Progenitor cell of endocrine pancreas (in vitro differentiated cells): ENCODE data around the gene GABRB3. TPM values are rescaled to one million over a fixed set of nuclear protein-coding genes. Genes with fewer than 3 reads are reported as not detected.

Experiments used
- DNase-seq: peaks from one replicate; pipeline ENCODE4 v3.0.0; 2021; ENCODE audit warnings: low spot score; ENCODE audit not compliant: unreplicated experiment
- H3K27ac Mint-ChIP-seq: 2 replicates; pipeline ENCODE4 v1.8.0; 2021; ENCODE audit warnings: mild to moderate bottlenecking, moderate library complexity, mixed read lengths
- H3K27me3 Mint-ChIP-seq: 2 replicates; pipeline ENCODE4 v1.8.0; 2021; ENCODE audit warnings: mixed read lengths
- H3K36me3 Mint-ChIP-seq: 2 replicates; pipeline ENCODE4 v1.8.0; 2022; ENCODE audit warnings: mixed read lengths; ENCODE audit not compliant: insufficient read depth
- H3K4me1 Mint-ChIP-seq: 2 replicates; pipeline ENCODE4 v1.8.0; 2021; ENCODE audit warnings: low read depth, mixed read lengths
- H3K4me3 Mint-ChIP-seq: 2 replicates; pipeline ENCODE4 v1.8.0; 2021; ENCODE audit warnings: low read depth, mild to moderate bottlenecking, moderate library complexity, mixed read lengths
- H3K9me3 Mint-ChIP-seq: 2 replicates; pipeline ENCODE4 v1.8.0; 2021; ENCODE audit warnings: low read depth, mixed read lengths
- total RNA-seq: library from RNA; stranded (reverse); gene quantifications from 2 replicates; pipeline ENCODE4 v1.2.1, GENCODE V29; 2021
- TF ChIP-seq, protein P1 (sequence below): fragments of 200-600 bp; sonication (generic); IDR thresholded peaks from one replicate; pipeline ENCODE4 v1.5.0; 2021; ENCODE audit warnings: antibody characterized with exemption, mild to moderate bottlenecking; ENCODE audit not compliant: unreplicated experiment

Gene GABRB3
- total RNA-seq, 1 donor from 2014 or later, result 20.9 TPM

DNA sequence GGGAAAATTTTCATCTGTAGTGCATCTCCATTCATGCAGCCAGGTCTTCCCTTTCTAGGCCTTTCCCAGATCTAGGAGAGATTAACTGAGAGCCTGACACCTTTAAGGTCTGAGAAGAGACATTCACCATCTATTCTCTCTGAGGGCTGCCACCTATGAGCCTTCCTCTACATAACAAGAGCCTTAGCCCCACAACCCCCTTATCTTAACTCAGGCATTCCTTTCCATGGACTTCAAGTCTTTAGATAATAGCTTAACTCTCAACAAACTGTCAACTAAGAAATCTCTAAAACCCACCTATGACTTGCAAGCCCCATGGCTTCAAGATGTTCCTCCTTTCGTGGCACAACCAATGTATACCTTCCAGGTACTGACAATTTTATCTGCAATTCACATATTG, 121.0 kb downstream of the GABRB3 start:
- Mint-ChIP-seq H3K4me3 (no peak overlapping the region), H3K9me3 (peaks cover 9% of the 10 kb centered on the region), H3K27ac (no peak overlapping the region), H3K27me3 (no peaks in the 10 kb centered on the region), H3K36me3 (no peaks in the 10 kb centered on the region), H3K4me1 (no peaks in the 10 kb centered on the region)
- TF ChIP-seq, protein P1, sequence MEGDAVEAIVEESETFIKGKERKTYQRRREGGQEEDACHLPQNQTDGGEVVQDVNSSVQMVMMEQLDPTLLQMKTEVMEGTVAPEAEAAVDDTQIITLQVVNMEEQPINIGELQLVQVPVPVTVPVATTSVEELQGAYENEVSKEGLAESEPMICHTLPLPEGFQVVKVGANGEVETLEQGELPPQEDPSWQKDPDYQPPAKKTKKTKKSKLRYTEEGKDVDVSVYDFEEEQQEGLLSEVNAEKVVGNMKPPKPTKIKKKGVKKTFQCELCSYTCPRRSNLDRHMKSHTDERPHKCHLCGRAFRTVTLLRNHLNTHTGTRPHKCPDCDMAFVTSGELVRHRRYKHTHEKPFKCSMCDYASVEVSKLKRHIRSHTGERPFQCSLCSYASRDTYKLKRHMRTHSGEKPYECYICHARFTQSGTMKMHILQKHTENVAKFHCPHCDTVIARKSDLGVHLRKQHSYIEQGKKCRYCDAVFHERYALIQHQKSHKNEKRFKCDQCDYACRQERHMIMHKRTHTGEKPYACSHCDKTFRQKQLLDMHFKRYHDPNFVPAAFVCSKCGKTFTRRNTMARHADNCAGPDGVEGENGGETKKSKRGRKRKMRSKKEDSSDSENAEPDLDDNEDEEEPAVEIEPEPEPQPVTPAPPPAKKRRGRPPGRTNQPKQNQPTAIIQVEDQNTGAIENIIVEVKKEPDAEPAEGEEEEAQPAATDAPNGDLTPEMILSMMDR, result no peak
- no peak for DNase-seq

DNA sequence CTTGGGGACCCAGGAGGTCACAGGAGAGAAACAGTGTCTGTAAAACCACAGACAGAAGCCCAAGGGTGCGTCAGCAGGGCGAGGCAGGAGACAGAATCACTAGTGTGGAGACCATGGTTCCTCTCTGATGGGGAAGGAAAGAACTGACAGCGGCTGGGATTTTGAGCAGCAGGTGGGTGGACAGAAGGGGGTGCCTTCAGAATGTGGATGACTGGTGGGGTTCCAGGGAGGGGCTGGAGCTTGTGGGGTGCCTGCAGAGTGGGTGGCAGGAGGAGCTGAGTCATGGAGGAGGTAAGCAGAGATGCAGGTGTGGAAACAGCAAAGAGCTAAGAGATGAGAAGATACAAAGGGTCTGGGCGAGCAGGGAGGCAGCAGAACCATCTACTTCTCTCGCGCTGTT, 124.2 kb downstream of the GABRB3 start:
- Mint-ChIP-seq H3K9me3 (peaks cover 9% of the 10 kb centered on the region), H3K4me1 (no peaks in the 10 kb centered on the region), H3K27ac (no peak overlapping the region), H3K4me3 (no peak overlapping the region), H3K27me3 (no peaks in the 10 kb centered on the region), H3K36me3 (no peaks in the 10 kb centered on the region)
- DNase-seq, result no peak
- TF ChIP-seq, protein P1, result no peak

DNA sequence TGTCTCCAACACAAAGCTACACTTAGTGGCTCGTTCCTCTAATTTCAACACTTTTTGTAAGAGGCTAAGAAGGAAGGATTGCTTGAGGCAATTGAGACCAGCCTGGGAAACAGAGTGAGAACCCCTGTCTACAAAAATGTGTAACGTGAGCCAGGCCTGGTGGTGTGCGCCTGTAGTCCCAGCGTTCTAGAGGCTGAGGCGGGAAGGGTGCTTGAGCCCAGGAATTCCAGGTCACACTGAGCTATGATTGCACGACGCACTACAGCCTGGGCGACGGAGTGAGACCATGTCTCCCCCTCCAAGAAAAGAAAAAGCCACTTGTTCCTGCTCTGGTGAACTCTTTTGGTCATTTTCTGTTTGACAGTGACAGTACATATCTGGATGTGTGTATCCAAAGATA, 127.9 kb downstream of the GABRB3 start:
- TF ChIP-seq, protein P1, result no peak
- Mint-ChIP-seq H3K27ac (no peak overlapping the region), H3K4me3 (no peak overlapping the region), H3K36me3 (no peaks in the 10 kb centered on the region), H3K4me1 (no peaks in the 10 kb centered on the region), H3K9me3 (no peaks in the 10 kb centered on the region), H3K27me3 (no peaks in the 10 kb centered on the region)
- no peak for DNase-seq

DNA sequence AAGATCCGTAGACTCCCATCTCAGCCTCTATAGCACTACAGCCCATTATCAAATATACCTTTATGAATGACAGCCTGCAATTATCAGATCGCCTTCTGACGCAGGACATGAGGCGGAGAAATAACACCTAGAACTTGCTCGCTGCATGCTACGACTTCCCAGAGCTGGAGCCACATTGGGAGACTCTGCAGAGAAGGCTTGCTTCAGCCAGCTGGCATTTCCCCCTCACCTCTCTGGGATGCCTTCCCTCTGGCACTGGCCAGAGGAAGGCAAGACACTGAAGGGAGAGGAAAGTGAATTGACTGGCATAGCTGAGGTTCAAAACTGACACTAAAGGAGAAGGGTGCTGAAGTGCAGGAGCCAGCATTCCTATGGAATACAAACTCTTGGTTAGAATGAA, 131.7 kb downstream of the GABRB3 start:
- peaks cover 10% of the 10 kb centered on the region for H3K27me3 Mint-ChIP-seq
- no peaks in the 10 kb centered on the region for H3K9me3 Mint-ChIP-seq
- no peaks in the 10 kb centered on the region for H3K4me1 Mint-ChIP-seq
- H3K4me3 Mint-ChIP-seq, result no peak overlapping the region
- no peaks in the 10 kb centered on the region for H3K36me3 Mint-ChIP-seq
- TF ChIP-seq, protein P1, result no peak
- DNase-seq, result no peak
- H3K27ac Mint-ChIP-seq, result no peak overlapping the region

DNA sequence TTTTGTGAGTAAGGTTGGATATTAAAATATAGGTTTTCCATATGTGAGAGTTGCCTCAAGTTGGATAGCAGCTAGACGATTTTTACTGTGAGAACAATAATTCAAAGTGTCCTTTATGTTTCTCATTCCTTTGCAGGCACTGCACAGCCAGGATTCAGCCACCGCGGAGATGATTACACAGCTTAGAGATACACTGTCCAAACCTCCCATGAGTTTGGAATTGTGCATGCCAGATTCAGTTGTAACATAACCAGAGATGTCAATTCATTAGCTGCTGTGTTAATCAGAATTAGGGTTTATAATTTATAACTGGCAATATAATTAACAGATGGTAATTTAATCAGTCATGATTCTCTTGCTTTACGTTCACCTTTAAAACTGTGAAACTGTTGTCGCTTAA, 132.3 kb downstream of the GABRB3 start:
- no peaks in the 10 kb centered on the region for H3K9me3 Mint-ChIP-seq
- DNase-seq, result no peak
- TF ChIP-seq, protein P1, result no peak
- no peak overlapping the region for H3K4me3 Mint-ChIP-seq
- H3K27ac Mint-ChIP-seq, result no peak overlapping the region
- peaks cover 10% of the 10 kb centered on the region for H3K27me3 Mint-ChIP-seq
- no peaks in the 10 kb centered on the region for H3K4me1 Mint-ChIP-seq
- no peaks in the 10 kb centered on the region for H3K36me3 Mint-ChIP-seq

DNA sequence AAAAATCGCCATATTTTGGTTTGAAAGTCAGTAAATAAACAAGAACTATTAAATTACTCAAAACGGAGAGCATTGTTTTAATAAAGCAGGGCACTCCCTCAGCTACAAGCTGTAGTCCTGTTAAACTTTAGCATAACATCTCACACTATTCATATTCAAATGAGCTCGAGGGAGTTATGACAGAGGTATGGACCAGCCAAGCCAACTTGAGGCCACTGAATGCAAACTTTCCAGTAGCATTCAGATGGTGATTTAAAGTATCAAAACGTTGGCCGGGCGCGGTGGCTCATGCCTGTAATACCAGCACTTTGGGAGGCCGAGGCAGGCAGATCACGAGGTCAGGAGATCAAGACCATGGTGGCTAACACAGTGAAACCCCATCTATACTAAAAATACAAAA, 132.9 kb downstream of the GABRB3 start:
- Mint-ChIP-seq H3K4me1 (no peaks in the 10 kb centered on the region), H3K27ac (no peak overlapping the region), H3K9me3 (no peaks in the 10 kb centered on the region), H3K27me3 (peaks cover 10% of the 10 kb centered on the region), H3K4me3 (no peak overlapping the region), H3K36me3 (no peaks in the 10 kb centered on the region)
- DNase-seq, result no peak
- TF ChIP-seq, protein P1, result no peak
